ENCODE data around the gene FADS6.

Gene FADS6, protein sequence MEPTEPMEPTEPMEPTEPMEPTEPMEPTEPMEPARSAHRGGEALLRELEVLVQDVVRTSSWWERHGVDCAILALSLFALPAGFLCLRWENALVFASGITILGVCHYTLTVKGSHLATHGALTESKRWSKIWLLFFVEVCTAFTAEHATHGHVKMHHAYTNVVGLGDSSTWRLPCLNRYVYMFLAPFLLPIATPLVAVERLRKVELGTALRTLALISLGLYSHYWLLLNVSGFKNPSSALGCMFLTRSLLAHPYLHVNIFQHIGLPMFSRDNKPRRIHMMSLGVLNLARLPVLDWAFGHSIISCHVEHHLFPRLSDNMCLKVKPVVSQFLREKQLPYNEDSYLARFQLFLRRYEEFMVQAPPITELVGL

DNA sequence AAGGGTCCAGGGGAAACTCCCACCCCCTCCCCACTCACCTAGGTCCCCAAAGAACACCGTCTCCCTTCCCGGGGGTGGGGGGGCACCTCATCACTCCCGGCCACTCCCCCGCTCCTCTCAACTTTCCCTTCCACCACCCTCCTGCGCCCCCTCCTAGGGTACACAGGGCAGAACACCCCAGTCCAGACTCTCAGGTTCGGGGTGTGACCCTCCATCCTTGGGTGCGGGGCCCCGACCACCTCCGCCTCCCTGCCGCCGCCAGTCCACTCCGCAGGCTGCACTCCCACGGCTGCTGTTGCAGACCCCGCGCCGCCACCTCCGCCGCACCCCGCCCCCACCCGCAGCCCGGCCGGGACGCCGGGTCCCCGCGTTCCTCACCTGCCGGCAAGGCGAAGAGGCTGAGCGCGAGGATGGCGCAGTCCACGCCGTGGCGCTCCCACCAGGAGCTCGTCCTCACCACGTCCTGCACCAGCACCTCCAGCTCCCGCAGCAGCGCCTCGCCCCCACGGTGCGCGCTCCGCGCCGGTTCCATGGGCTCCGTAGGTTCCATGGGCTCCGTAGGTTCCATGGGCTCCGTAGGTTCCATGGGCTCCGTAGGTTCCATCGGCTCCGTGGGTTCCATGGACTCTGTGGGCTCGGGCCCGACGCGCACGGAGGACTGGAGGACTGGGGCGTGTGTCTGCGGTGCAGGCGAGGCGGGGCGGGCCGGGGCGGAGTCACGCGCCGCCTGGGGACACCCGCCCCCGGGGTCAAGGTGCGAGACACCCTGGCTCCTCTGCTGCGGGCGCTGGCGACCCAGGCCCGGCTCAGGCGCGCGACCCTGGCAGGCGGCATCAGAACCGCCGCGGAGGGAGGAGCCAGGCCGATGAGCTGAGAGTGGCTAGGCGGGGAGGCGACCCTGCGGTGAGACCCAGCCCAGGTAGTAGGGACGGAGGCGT is at the start of gene FADS6:
FADS6 (minus strand) TSS at position 660 of the 938 bp plus-strand sequence; CDS start at position 622, 38 bp downstream.
- DNase-seq: no peak

DNA sequence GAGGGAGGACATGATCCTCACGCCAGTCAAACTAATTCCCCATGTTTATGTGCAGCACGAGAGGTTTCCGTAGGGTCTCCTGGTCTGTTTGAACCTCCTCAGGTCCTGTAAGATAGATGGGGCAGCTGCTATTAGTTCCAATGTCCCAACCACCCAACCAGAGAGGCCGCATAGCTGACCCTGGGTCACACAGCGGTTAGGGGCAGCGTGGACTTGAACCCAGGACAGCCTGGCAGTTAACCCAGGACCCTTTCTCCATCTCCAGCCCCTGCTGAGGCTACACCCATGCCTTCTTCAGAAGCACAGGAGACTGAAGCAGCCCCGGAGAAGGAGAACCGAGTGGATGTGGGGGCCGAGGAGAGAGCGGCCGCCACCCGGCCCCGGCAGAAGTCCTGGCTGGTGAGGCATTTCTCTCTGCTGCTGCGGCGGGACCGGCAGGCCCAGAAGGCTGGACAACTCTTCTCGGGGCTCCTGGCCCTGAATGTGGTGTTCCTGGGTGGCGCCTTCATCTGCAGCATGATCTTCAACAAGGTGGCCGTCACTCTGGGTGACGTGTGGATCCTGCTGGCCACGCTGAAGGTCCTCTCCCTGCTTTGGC is 47.8 kb upstream of the FADS6 start:
- DNase-seq: no peak

DNA sequence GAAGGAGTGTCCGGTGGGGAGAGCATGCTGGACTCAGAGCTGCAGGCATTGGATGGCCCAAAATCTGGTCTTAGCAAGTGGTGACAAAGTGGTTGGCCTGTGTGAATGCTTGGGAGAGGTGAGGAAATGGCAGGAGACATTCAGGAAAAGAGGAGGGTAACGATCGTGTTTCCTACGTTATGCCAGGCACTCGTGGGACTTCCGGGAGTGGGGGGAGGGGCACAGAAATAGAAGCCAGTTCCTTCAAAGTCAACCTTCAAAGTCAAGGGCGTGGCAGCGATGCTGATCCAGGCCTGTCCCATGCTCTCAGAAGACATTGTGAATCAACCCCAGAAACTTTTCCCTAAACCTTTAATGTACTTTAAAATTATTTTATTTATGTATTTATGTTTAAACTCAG is 46.1 kb upstream of the FADS6 start:
- no peak for DNase-seq

DNA sequence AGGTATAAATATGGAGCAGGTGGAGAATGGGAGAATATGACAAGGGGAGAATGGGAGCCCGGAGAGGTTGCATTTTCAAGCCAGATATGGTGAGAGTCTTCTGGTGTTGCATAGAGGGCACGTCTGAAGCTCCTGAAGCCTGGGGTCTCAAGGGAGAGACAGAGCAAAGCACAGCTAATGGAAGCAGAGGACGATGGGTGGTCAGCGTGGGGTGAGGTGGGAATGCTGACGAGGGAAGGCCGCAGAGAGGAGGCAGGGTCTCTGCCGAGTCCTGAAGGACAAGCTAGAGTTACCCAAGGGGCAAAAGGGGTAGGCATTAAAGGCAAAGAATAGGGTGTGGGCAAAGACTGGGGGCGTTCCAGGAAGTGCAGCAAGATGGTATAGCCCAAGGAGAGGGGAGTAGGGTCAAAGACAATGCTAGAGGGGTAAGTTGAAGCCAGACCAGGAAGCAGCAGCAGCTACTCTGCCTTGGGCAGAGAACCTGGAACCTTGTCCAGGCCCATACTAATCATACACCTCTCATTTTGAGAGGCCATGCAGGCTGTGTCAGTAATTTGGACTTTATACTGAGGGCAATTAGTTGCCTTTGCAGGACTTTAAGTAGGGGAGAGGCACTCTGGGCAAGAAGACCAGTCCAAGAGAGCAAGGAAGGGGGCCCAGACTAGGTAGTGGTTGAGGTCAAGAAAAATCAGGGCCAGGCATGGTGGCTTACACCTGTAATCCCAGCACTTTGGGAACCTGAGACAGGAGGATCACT is 44.9 kb upstream of the FADS6 start:
- DNase-seq: no peak

DNA sequence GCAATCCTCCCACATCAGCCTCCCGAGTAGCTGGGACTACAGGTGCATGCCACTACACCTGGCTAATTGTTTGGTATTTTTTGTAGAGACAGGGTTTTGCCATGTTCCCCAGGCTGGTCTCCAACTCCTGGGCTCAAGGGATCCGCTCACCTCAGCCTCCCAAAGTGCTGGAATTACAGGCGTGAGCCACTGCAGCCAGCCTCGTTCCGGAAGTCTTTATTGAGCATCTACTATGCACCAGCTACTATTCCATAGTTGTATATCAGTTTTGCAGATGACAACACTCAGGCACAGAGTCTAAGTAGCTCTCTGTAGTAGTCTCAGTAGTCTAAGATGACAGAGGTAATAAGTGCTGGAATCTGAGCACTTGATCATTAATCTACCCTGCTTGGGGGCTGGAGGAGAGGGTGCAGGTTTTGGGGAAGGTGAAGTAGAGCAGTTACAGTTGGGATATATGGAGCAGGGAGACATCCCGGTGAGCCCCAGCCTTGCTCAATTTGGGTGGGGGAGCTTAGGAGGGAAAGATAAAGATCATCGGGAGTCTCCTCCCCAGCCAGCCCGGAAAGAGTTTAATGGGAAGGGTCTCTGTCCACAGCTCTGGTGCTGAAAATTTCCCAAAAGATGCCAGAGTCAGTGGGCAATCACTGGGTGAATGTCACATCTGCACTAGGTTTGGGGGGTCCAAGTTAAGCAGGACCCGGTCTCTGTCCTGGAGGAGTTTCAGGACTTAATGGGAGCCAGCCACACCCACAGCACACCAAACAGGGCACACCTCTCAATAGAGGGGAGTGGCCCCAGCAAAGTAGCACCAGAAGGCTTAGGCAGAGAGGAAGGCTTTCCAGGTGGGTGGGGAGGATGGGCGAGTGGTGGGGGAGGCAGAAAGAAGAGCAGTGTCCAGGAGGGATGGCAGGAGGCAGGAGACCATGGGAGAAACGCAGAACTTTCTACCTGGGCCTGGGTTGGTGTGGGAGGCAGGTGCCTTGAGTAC is 43.9 kb upstream of the FADS6 start:
- no peak for DNase-seq

DNA sequence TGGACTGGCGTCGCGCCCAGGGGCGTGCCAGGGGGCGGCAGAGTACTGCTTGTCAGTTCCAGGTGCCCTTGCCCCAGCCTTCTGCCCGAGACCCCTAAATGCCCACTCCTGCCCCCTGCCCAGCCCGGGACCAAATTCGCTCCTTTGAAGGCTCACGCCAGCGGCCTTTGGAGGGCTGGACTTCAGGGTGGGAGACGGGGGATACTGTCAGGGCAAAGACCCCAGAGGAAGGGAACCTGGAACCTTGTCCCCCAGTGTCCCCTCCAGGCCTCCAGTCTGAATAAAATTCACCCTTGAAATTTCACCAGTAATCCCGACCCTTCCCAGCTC is 43.0 kb upstream of the FADS6 start:
- no peak for DNase-seq

DNA sequence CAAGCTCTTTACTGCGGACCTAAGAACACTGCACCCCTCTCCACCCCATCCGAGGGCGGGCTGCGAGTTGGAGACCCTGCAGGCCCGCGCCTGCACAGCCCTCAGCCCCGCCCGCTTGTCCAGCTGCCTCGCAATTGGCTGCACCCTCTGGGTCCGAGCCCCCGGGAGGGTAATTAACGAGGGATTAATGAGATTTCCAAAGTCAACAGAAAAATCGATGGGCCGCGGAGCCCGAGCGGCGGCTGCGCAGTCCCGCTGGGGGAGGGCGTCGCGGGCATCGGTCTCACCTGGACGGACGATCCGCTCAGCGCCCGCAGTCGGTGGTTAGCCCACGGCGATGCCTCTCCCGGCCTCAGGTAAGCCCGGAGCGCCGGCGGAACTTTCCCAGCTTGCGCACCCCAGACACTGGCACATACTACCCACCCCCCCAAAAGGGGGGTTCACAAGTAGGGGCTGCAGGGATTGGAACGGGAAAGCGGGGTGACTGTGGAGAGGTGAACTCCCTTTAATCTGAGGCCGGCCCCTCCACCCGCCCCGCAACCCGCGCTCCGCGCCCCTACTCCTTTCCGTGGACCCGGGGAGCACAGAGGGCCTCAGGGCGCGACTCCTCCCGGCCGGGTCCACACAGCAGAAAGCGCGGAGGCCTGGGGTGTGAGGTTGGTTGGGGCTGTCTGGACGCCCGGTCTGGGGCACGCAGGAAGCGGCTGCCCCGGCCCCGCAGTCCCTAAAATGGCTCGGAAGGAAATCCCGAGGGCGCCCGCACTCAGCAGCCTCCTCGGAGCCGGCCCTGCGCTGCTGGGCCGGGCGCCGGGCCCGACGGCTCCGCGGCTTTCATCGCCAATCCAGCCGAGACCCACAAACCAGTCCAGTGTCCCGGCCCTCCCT is 42.4 kb upstream of the FADS6 start, which contains the start of gene OTOP3:
OTOP3 (plus strand) TSS at position 314 of the 885 bp plus-strand sequence; CDS start at position 338, 24 bp downstream.
- peak; percentile 76 for DNase-seq

DNA sequence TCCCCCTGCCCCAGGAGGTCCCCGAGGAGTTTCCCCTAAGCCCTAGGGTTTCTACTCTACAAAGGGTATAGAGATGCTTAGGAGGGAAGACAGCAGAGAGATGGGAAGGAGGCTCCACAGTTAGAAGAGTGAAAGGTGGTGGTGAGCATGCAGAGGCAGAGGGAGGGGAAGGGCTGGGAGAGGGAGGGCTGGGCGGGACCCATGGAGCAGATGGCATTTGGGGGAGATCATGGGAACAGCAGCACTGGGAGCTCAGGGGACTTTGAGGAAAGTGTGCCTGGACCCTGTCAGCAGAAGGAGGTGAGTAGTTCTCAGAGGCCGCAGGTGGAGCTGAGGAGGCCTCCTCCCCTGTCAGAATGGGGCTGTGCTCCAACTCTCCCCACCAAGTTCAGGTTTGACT is 41.6 kb upstream of the FADS6 start:
- no peak for DNase-seq

DNA sequence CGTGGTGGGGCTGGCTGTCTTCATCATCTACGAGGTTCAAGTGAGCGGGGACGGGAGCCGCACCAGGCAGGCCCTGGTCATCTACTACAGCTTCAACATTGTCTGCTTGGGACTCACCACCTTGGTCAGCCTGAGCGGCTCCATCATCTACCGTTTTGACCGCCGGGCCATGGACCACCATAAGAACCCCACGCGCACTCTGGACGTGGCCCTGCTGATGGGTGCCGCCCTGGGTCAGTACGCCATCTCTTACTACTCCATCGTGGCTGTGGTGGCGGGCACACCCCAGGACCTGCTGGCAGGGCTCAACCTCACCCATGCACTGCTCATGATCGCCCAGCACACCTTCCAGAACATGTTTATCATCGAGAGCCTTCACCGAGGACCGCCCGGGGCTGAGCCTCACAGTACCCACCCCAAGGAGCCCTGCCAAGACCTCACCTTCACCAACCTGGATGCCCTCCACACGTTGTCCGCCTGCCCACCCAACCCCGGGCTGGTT is 37.2 kb upstream of the FADS6 start:
- no peak for DNase-seq

DNA sequence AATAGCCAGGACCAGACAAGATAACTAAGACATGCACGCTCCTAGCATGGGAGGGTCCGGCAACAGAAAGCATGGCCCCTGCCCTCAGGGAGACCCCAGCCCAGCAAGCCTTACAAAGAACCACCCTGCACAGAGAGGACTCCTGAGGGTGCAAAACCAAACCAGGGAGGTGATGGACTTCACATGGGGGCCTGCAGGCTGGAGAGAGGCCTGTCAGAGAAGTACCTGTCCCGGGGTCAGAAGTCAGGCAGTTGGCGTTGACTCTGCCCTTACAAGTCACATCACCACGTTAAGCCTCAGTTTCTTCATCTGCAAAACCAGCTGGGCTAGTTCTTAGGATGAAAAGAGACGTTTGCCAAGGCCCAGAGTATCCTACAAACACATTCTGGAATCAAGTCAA is 35.4 kb upstream of the FADS6 start:
- no peak for DNase-seq

DNA sequence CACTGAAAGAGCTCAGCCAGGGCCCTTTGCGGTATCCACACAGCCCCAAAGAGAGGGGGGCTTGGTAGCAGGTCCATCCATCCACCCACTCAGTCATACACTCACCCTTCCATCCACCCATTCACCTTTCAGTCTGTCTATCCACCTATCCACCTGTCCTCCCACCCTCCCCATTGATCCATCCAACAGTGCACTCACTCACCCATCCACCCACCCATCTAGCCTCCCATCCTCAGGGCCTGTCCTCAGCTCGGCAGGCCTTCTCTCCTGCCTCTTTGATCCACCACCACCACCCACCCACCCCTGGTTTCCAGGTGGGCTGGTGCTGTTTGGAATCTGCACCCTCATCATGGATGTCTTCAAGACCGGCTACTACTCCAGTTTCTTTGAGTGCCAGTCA is 31.8 kb upstream of the FADS6 start:
- no peak for DNase-seq

DNA sequence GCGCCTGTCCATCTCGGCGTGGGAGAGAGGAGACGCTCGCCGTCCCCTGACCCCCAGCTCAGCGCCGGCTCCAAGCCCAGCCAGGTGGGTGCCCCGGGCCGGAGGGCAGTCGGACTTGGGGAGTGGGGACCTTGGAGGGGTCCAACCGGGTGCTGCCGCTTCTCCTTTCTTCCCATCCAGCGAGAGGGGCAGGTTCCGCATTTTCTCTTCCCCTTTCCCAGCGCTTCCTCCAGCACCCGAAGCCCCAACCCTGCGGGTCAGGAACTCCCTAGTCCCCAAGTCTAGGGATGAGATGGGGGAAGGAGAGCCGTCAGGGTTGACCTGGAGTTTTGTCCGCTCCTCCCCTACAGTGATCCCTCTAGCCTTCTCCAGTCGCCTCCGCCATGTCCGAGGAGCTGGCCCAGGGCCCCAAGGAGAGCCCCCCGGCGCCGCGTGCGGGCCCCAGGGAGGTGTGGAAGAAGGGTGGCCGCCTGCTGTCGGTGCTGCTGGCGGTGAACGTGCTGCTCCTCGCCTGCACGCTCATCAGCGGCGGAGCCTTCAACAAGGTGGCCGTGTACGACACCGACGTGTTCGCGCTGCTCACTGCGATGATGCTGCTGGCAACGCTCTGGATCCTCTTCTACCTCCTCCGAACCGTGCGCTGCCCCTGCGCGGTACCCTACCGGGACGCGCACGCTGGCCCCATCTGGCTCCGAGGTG is 31.0 kb upstream of the FADS6 start, which contains the start of gene OTOP2:
OTOP2 (plus strand) TSS at position 24 of the 699 bp plus-strand sequence; CDS start at position 384, 360 bp downstream.
- peak; percentile 42 for DNase-seq

DNA sequence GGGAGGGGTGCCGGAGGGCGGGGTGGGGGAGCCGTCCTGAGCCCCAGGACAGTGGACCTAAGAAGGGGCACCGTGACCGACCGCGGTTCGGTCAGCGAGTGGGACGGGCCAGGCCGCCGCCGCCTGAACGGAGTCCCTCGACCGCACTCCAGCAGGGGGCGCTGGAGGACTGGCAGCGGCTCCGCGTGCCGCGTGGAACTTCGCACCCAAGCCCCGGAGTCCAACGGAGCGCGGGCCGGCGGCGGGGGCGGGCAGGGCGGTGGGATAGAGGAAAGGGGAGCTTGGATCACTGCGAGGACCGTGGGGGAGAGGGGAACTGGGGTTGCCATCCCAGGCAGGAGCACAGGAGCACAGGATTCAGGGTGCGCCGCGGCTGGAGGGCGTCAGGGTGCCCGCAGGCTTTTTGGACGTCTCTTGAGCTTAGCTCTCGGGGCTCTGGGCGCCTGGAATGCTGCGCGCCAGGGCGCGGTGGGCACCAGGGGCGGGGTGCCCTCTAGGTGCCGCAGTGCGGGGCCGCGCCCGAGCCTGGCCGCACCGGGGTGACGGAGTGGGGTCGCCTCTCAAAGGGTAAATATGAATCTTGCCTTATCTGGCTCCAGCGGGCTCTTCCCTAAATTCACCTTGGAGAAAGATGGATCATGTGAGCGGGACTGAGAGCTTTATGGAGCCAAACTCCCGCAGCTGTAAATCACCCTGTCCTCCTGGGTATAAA is 30.3 kb upstream of the FADS6 start:
- peak; percentile 71 for DNase-seq

DNA sequence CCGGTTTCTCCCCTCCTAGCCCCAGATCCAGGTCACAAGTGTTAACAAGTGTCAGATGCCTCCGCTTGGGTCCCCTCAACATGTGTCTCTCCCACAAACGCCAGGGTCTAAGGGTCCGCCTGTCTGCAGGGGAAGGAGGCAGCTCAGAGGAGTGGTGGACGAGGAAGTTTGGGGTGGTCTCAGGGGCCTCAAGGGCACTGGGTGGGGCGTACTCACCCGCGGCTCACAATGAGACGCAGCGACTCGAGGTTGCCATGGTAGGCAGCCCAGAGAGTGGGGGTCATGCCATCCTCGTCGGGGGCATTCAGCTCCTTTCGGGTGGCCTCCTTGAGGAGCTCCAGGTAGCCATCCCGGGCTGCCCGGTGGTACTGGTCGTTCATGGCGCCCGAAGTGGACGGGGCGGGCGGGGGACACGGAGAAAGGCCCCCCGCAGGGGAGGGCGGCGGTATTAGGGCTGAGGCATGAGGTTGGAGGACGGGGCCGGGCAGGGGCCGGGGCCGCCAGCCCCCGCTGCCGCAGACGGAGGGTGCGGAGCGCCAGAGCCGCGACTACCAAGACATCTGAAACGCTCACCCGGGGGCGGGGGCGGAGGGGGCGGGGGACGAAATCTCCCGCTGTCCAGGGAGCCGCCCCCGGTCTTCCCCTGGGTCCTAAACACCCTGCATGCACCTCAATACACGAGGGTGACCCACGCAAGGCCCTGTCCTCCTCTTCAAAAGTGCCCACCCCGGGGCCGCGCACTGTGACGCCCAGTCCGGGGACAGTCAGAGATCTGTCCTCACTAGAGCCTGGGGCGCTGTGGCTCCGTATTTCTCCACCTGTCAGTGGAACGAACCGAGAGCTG is 29.5 kb upstream of the FADS6 start, which contains the start of gene USH1G:
USH1G (minus strand) TSS at position 562 of the 844 bp plus-strand sequence; CDS start at position 380, 182 bp downstream.
- peak; percentile 55 for DNase-seq

DNA sequence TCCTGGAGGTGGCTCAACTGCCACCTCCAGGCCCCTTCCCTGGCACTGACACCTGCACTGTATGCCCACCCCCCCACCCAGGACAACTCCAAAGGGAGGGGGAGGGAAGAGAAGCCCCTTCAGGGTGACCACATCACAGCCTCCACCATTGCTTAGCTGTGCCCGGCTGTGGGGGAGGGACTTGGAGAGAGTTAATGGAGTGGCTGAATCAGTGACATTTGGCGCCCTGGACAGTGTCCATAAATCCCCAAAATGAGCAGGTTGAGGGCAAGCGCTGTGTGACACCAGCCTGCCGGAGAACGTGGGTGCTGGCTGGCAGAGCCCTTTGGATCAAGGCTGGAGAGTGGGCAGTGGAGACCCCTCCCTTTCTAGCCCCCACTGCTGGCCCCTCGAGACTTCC is 28.7 kb upstream of the FADS6 start:
- peak; percentile 21 for DNase-seq

DNA sequence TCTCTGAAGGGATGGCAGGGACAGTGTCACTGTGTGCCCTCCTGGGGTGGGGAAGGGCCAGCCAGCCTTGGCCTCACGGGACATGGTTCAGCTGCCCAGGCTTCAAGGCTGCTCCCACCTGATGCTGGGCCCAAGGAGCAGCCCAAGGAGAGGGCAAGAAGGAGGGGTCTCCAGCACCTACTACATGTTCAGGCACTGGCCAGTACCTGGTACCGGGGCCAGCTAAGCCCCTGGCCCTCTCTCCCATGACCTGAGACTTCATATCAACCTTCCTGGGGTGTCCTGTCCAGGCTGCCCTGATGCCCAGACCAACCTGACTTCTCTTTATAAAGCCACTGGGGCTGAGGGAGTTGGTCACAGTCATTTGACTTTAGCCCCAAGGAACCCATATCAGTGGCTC is 28.3 kb upstream of the FADS6 start:
- DNase-seq: no peak

DNA sequence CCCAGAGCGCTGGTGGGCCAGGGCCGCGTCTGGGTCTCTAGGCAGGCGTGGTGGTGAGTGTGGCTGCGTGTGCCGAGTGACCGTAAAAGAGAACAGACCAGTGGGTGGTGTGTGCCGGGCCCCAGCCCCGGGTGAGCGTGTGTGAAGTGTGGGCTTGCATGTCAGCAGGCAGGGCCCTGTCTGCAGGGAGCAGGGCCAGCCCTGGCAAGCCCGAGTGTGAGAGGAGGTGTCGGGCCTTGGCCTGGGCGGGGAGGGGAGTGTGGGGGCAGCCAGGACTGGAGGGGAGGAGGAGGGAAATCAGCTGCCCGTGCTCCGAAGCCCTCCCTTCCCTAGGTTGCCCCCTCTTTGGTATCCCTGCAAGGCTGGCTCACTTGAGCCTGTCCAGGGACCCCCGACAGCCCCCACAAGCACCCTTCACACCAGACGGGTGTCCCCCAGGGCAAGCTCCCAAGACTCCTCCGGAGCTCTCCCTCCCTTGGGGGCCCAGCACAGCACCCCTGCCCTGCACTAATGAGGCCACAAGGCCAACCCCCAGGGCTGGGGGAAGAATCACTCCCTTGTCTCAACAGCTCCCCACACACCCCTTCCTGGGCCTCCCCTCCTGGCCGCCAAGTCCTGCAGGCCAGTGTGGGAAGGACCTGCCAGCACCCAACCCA is 27.7 kb upstream of the FADS6 start:
- peak; percentile 36 for DNase-seq

All from NCI-H69 (cell line).